A549 treated with AZD2906 at 1 μM for 4 hours (cell line): ENCODE results near the gene DLEC1. TPM values are rescaled to one million over a fixed set of nuclear protein-coding genes. Genes with fewer than 3 reads are reported as not detected.

Source experiments
- total RNA-seq: library from RNA; stranded (reverse); fragments of 200-300 nt; extraction: Qiagen RNA extraction; gene quantifications from 5 replicates; pipeline ENCODE4 v1.2.3, GENCODE V29; 2022

DLEC1 gene, protein sequence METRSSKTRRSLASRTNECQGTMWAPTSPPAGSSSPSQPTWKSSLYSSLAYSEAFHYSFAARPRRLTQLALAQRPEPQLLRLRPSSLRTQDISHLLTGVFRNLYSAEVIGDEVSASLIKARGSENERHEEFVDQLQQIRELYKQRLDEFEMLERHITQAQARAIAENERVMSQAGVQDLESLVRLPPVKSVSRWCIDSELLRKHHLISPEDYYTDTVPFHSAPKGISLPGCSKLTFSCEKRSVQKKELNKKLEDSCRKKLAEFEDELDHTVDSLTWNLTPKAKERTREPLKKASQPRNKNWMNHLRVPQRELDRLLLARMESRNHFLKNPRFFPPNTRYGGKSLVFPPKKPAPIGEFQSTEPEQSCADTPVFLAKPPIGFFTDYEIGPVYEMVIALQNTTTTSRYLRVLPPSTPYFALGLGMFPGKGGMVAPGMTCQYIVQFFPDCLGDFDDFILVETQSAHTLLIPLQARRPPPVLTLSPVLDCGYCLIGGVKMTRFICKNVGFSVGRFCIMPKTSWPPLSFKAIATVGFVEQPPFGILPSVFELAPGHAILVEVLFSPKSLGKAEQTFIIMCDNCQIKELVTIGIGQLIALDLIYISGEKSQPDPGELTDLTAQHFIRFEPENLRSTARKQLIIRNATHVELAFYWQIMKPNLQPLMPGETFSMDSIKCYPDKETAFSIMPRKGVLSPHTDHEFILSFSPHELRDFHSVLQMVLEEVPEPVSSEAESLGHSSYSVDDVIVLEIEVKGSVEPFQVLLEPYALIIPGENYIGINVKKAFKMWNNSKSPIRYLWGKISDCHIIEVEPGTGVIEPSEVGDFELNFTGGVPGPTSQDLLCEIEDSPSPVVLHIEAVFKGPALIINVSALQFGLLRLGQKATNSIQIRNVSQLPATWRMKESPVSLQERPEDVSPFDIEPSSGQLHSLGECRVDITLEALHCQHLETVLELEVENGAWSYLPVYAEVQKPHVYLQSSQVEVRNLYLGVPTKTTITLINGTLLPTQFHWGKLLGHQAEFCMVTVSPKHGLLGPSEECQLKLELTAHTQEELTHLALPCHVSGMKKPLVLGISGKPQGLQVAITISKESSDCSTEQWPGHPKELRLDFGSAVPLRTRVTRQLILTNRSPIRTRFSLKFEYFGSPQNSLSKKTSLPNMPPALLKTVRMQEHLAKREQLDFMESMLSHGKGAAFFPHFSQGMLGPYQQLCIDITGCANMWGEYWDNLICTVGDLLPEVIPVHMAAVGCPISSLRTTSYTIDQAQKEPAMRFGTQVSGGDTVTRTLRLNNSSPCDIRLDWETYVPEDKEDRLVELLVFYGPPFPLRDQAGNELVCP (N-terminal part only)
- 0.02 to 0.09 TPM (median 0.06 TPM) in 4 of 5 replicates, not detected in the other for total RNA-seq

DNA sequence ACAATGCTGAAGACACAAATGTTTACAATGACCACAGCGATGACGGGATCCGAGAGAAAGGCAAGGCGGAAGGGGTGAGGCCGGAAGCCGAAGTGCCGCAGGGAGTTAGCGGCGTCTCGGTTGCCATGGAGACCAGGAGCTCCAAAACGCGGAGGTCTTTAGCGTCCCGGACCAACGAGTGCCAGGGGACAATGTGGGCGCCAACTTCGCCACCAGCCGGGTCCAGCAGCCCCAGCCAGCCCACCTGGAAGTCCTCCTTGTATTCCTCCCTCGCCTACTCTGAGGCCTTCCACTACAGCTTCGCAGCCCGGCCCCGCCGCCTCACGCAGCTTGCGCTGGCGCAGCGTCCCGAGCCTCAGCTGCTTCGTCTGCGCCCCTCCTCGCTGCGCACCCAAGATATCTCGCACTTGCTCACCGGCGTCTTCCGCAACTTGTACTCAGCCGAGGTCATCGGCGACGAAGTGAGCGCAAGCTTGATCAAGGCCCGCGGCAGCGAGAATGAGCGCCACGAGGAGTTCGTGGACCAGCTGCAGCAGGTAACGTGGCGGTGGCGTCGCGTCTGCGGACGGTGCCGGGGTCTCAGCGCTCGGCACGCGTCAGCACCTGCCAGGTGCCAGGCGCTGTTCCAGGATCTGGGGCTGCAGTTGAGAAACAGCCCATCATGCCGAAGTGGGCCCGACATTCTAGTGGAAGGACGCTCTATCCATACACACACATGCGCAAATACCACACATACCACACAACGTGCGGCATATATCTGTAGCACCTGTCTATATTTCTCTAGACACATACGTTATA lies at the start of gene DLEC1:
DLEC1 (plus strand) TSS at position 108 of the 798 bp plus-strand sequence; CDS start at position 126, 18 bp downstream.

DNA sequence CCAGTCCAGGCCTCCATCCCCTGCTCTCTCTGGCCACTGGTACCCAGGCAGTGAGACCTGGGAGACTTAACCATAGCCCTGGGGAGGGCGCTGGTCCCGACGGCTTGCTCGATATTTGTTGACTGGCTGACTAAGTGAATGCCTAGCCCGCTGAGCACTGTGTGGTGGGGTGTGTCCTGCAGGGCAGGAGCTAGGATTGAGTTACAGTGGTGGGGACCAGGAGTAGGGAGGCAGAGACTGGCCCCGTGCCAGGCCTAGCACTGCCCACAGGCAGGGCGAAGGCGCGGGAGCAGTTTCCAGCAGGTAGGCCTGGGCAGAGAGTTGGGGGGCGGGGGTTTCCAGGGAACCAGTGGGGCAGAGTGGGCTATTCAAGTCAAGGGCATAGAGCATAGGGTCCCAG lies 48.5 kb upstream of the DLEC1 start, which contains the start of gene VILL:
VILL (plus strand) TSS at position 260 of the 400 bp plus-strand sequence. CDS start 2,887 bp downstream, outside the sequence.

DNA sequence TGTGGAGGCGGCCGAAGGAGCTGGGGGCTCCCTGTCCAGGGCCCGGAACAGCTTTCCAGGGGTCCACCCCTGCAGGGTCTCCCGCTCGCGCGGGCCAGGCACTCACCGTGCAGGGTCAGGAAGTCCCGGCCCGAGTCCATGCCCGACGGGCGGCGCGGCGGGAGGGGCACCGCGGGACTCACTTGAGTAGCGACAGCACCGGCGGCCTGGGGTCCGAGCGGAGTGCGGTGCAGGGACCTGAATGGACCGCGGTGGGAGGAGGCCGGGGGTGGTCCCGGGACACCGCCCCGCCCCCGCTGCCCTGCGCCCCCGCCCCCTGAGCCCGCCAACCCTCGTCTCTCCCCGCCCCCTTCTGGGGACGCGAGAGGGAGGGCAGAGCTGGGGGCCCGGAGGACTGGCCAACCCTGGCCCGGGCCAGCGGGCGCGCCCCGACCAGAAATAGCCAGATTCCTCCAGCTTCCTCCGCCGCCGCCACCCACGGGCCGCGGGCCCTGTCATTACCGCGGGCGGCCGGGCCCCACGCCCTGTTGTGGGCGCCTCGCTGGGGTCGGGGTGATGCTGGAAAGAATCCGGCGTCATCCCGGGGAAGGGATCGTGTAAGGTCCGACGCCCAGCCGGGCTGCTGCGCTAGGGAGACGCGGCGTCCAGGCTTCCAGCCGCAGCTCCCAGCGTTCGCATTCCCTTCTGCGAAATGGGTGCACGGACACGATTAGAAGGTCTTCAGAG lies 9.4 kb upstream of the DLEC1 start, which contains the start of gene PLCD1:
PLCD1 (minus strand) TSS at position 243 of the 726 bp plus-strand sequence; CDS start at position 140, 103 bp downstream.

DNA sequence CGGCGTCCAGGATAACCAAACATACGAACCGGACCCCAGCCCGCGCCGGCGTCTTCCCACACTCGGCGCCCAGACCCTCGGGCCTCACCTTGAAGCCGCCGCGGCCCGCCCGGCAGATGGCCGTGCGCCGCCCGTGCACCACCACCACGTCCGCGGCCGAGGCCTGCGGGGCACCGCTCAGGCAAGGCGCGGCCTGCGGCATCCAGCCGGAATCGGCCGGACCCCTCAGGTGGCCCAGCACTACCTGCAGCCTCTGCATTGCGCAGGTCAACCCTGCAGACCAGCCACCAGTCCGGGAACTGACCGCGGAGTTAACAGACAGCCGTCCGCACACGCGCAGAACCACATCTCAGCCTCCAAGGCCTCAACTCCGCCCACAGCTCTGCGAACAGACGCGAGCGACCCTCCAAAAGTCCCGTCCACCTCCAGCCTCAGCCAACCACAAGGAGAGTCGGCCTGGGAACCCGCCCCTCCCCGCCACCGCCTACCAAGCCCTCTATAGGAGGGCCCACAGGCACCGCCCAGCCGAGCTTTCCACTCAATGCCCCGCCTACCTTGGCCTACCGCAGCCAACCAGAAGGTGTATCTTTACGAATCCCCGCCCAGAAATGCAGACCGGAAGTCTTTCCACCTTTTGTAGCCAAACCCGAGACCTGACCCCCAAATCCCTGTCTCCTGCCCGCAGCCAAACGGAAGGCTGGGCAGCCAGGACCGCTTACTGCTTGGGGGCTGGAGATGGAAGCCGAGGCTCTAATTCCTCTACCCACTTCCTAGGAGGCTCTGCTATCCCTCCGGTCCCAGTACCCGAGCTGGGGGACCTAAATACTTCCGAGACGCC lies 98.0 kb downstream of the DLEC1 start, which contains the start of gene ACAA1:
ACAA1 (minus strand) TSS at position 351 of the 838 bp plus-strand sequence; CDS start at position 259, 92 bp downstream.

DNA sequence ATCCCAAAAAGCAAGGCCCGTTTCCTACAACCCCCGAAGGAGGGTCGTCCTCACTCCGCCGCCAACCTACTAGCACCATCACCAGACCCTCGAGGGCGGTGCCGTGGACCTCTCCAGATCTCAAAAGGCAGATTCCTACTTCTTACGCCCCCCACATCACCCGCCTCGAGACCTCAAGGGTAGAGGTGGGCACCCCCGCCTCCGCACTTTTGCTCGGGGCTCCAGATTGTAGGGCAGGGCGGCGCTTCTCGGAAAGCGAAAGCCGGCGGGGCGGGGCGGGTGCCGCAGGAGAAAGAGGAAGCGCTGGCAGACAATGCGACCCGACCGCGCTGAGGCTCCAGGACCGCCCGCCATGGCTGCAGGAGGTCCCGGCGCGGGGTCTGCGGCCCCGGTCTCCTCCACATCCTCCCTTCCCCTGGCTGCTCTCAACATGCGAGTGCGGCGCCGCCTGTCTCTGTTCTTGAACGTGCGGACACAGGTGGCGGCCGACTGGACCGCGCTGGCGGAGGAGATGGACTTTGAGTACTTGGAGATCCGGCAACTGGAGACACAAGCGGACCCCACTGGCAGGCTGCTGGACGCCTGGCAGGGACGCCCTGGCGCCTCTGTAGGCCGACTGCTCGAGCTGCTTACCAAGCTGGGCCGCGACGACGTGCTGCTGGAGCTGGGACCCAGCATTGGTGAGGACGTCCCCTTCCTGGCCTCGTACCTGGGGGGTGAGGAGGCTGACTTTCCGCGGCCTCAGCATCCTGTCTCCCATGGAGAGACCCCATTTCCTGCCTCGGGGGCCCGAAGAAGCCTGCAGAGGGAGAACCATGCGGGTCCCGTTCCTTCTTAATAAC lies 99.6 kb downstream of the DLEC1 start, which contains the start of gene MYD88:
MYD88 (plus strand) TSS at position 313 of the 842 bp plus-strand sequence; CDS start at position 353, 40 bp downstream.

DNA sequence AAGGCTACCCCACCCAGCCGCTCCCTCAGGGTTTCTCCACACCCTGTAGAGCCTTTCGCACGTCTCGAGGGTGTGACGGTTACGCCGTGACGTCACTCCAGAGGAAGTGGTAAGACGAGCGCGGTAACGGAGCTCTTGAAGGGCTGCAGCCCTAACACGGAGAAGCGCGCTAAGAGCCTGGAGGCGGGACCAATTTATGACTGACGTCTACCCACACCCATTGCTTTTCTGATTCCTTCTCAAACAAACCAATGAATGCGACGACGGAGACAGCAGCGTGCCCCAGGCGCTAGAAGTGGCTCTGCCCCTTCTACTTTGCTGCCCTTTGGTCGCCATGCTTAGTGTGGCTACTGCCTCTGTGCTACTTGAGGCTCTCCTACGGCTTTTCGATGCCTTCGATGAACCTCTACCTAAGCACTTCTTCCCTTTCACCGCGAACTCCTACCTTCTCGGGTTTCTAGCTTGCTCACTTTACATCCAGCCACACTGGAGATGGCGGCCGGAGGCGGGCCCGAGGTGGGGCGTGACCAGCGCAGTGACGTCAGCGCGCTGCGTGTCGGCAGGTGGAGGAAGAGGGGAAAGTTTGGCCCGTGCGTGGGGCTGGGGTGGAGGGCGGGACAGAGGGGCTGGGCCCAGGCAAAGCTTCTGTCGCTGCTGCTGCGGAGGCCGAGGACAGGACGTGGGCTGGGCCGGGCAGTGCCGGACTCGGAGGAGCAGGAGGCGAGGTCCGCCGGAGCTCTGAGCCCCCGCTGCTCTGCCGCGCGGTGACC lies 126.1 kb downstream of the DLEC1 start, which contains the start of gene OXSR1:
OXSR1 (plus strand) TSS at position 586 of the 770 bp plus-strand sequence. CDS start 340 bp downstream, outside the sequence.

Other genes starting within 250 kb of the DLEC1 start
- 15.5 to 21.5 TPM (median 21.1 TPM) in 5 replicates for gene CTDSPL, start 177.3 kb upstream of the DLEC1 start, total RNA-seq
- gene VILL, start 48.4 kb upstream of the DLEC1 start, total RNA-seq = 0.06 to 0.26 TPM (median 0.12 TPM) in 4 of 5 replicates, not detected in the other
- gene PLCD1, start 9.6 kb upstream of the DLEC1 start, total RNA-seq = 3.3 to 4.6 TPM (median 4.1 TPM) in 5 replicates
- 40.2 to 49.9 TPM (median 47.3 TPM) in 5 replicates for gene ACAA1, start 97.9 kb downstream of the DLEC1 start, total RNA-seq
- gene MYD88, start 99.5 kb downstream of the DLEC1 start, total RNA-seq = 21.7 to 24.3 TPM (median 23.2 TPM) in 5 replicates
- 27.8 to 41.2 TPM (median 35.3 TPM) in 5 replicates for gene OXSR1, start 126.3 kb downstream of the DLEC1 start, total RNA-seq
- 0.06 to 0.14 TPM (median 0.09 TPM) in 4 of 5 replicates, not detected in the other for gene SLC22A13, start 226.6 kb downstream of the DLEC1 start, total RNA-seq
- gene SLC22A14, start 243.1 kb downstream of the DLEC1 start, total RNA-seq = 0.03 to 0.05 TPM (median 0.05 TPM) in 3 of 5 replicates, not detected in the others